Esophagus muscularis mucosa (tissue), 4 donors: ENCODE measurements around the gene GTF2F1. TPM values are rescaled to one million over a fixed set of nuclear protein-coding genes. Genes with fewer than 3 reads are reported as not detected.

ENCODE experiments used
- DNase-seq: peaks from one replicate; pipeline ENCODE4 v3.0.0-alpha.2; 2017; ENCODE audit errors: extremely low spot score
- H3K27ac ChIP-seq, 4 donors: fragments of 200-600 bp; sonication (generic); replicated peaks in 1 of 4; 1 replicate in 3 of 4; 2 replicates in 1 of 4; pipeline ENCODE4 v1.5.1; 2016 to 2019; ENCODE audit warnings: mild to moderate bottlenecking in 1 of 4
- H3K27me3 ChIP-seq, 4 donors: fragments of 200-600 bp; sonication (generic); one replicate each; pipeline versions ENCODE4 v1.5.1 to v1.6.0; 2016 to 2019
- H3K36me3 ChIP-seq, 4 donors: fragments of 200-600 bp; sonication (generic); one replicate each; pipeline ENCODE4 v1.5.1; 2016 to 2019
- H3K4me1 ChIP-seq, 4 donors: fragments of 200-600 bp; sonication (generic); one replicate each; pipeline ENCODE4 v1.5.1; 2016 to 2019
- H3K4me3 ChIP-seq, 4 donors: fragments of 200-600 bp; sonication (generic); 1 replicate in 2 of 4; 2 replicates in 2 of 4; pipeline ENCODE4 v1.5.1; 2016 to 2019; ENCODE audit warnings: mild to moderate bottlenecking in 4 of 4, moderate library complexity in 1 of 4
- H3K9me3 ChIP-seq, 4 donors: fragments of 200-600 bp; sonication (generic); 1 replicate in 3 of 4; 2 replicates in 1 of 4; pipeline ENCODE4 v1.5.1; 2016 to 2019
- CTCF ChIP-seq, 3 experiments: fragments of 200-600 bp in 2 of 3; fragments of 450-650 bp in 1 of 3; sonication (generic) in 2 of 3; IDR thresholded peaks; one replicate each; pipeline ENCODE4 v1.5.1; 2017 to 2019; ENCODE audit warnings: antibody characterized with exemption in 3 of 3, mild to moderate bottlenecking in 2 of 3, moderate library complexity in 1 of 3
- EP300 ChIP-seq: sonication (generic); formaldehyde crosslinking; IDR thresholded peaks from one replicate; pipeline ENCODE4 v1.6.1; 2017; ENCODE audit warnings: antibody characterized with exemption
- POLR2A ChIP-seq: fragments of 450-650 bp; IDR thresholded peaks from one replicate; pipeline ENCODE4 v1.6.1; 2017; ENCODE audit warnings: antibody characterized with exemption, moderate library complexity, mild to moderate bottlenecking, low read depth
- POLR2AphosphoS5 ChIP-seq, 2 donors: sonication (generic); formaldehyde crosslinking; IDR thresholded peaks; one replicate each; pipeline ENCODE4 v1.6.1; 2017; ENCODE audit warnings: antibody characterized with exemption in 2 of 2
- WGBS: methylation state at CpG from one replicate; pipeline ENCODE4 v1.1.5; 2018; 5-methylcytosine and 5-hydroxymethylcytosine counted together
- intact Hi-C: fragments of 100-400 bp; cut with DNase I; formaldehyde crosslinking; loops from one replicate; pipeline ENCODE4 v1.15.1; 2023
- total RNA-seq, 4 donors: library from RNA; depleted of rRNA; stranded (reverse); fragments of >200 nt; gene quantifications; one replicate each; pipeline versions ENCODE4 v1.1.0 to v1.2.1, GENCODE V29; 2016

Gene GTF2F1
- total RNA-seq, 4 donors from 2014 or later = 43.6 to 61.0 (median 56.8) TPM

GRCh38 chr19:6396305-6396704 is 3.3 kb upstream of the GTF2F1 start:
- TF ChIP-seq POLR2A (no peak), POLR2AphosphoS5 (IDR thresholded peaks at IDR 0.05) (no peak), EP300 (no peak), CTCF (IDR thresholded peaks at IDR 0.05) (no peak)
- no peak overlapping the region for H3K4me3 ChIP-seq
- WGBS = 100% methylated on average over 3 of the region's 12 CpGs

GRCh38 chr19:6394831-6395230 is 1.9 kb upstream of the GTF2F1 start:
- Histone ChIP-seq H3K9me3 (no peaks in the 10 kb centered on the region), H3K36me3 (peaks cover 2 to 19% (median 9%) of the 10 kb centered on the region in 4 donors), H3K4me3 (no peak overlapping the region), H3K27me3 (no peaks in the 10 kb centered on the region), H3K27ac (no peak overlapping the region), H3K4me1 (peaks cover 9 to 31% (median 26%) of the 10 kb centered on the region in 4 donors)
- TF ChIP-seq CTCF (IDR thresholded peaks at IDR 0.05) = no peak
- no peak for TF ChIP-seq EP300
- TF ChIP-seq POLR2AphosphoS5 (IDR thresholded peaks at IDR 0.05) = no peak
- no peak for TF ChIP-seq POLR2A
- DNase-seq = no peak
- intact Hi-C loops = no loop called here
- 87% methylated on average over 3 of the region's 3 CpGs for whole genome bisulfite sequencing

More at GRCh38 chr19:6396305-6396704, 3.3 kb upstream of the GTF2F1 start:
- no peak overlapping the region for H3K27ac ChIP-seq
- H3K4me1 ChIP-seq = peaks cover 9 to 21% (median 20%) of the 10 kb centered on the region in 4 donors
- H3K36me3 ChIP-seq = peaks cover 0 to 4% (median under 1%) of the 10 kb centered on the region in 4 donors
- H3K9me3 ChIP-seq = no peaks in the 10 kb centered on the region
- no peak for DNase-seq
- intact Hi-C loops = no loop called here
- H3K27me3 ChIP-seq = no peaks in the 10 kb centered on the region

- TF ChIP-seq CTCF (IDR thresholded peaks at IDR 0.05) (no peak), POLR2AphosphoS5 (IDR thresholded peaks at IDR 0.05) (peak in 1 of 2 donors; percentile 6), EP300 (no peak)
- intact Hi-C loops = no loop called here
- Histone ChIP-seq H3K9me3 (no peaks in the 10 kb centered on the region), H3K36me3 (peaks cover 10 to 27% (median 18%) of the 10 kb centered on the region in 4 donors), H3K4me1 (peaks cover 9 to 35% (median 26%) of the 10 kb centered on the region in 4 donors), H3K27me3 (no peaks in the 10 kb centered on the region), H3K27ac (peak overlapping the region; percentile 92 to 95 (median 94)), H3K4me3 (peak overlapping the region; percentile 76 to 93 (median 76))
- DNase-seq = no peak
- 38% methylated on average over 9 of the region's 14 CpGs for WGBS
Observed at GRCh38 chr19:6393983-6394412, 1.0 kb upstream of the GTF2F1 start.

- TF ChIP-seq POLR2AphosphoS5 (IDR thresholded peaks at IDR 0.05) = no peak
- no peak for TF ChIP-seq POLR2A
- TF ChIP-seq EP300 = no peak
- no peak for TF ChIP-seq CTCF (IDR thresholded peaks at IDR 0.05)
- intact Hi-C loops = no loop called here
- H3K9me3 ChIP-seq = no peaks in the 10 kb centered on the region
- H3K27ac ChIP-seq = peak overlapping the region; percentile 92 to 95 (median 94)
- H3K36me3 ChIP-seq = peaks cover 19 to 43% (median 33%) of the 10 kb centered on the region in 4 donors
- H3K4me3 ChIP-seq = peak overlapping the region; percentile 76 to 93 (median 76)
- WGBS = 8% methylated on average over 28 of the region's 30 CpGs
- DNase-seq = no peak
- no peaks in the 10 kb centered on the region for H3K27me3 ChIP-seq
- H3K4me1 ChIP-seq = peaks cover 9 to 35% (median 26%) of the 10 kb centered on the region in 4 donors
Observed at GRCh38 chr19:6392221-6393073, 517 bp downstream of the GTF2F1 start.
